HepG2 (cell line): ENCODE measurements around the gene PCP4L1. TPM values are rescaled to one million over a fixed set of nuclear protein-coding genes. Genes with fewer than 3 reads are reported as not detected.

Experiments
- ADNP ChIP-seq: sonication (generic); formaldehyde crosslinking; IDR thresholded peaks from 2 replicates; pipeline ENCODE4 v1.4.0; 2020; ENCODE audit warnings: missing genetic modification reagents
- AGO2 ChIP-seq: fragments of 200-400 bp; formaldehyde crosslinking; optimal IDR thresholded peaks from 2 replicates; pipeline ENCODE3; 2017; ENCODE audit warnings: mild to moderate bottlenecking, low read depth, low read length, moderate library complexity
- EEA1 ChIP-seq: sonication (generic); formaldehyde crosslinking; IDR thresholded peaks from 2 replicates; pipeline ENCODE4 v1.5.1; 2020; ENCODE audit warnings: mild to moderate bottlenecking, missing genetic modification reagents, borderline replicate concordance
- ELF3 ChIP-seq: IDR thresholded peaks from 2 replicates; pipeline ENCODE4 v1.6.1; 2016; ENCODE audit warnings: missing genetic modification reagents, missing compliant biosample characterization
- HOXA3 ChIP-seq: sonication (generic); formaldehyde crosslinking; IDR thresholded peaks from 2 replicates; pipeline ENCODE4 v1.5.0; 2020; ENCODE audit warnings: missing genetic modification reagents
- MTA1 ChIP-seq: sonication (generic); formaldehyde crosslinking; IDR thresholded peaks from 2 replicates; pipeline ENCODE4 v1.4.0; 2020; ENCODE audit warnings: missing genetic modification reagents, mild to moderate bottlenecking, borderline replicate concordance
- POLR2AphosphoS2 ChIP-seq: IDR thresholded peaks from 2 replicates; pipeline ENCODE4 v1.6.1; 2011; ENCODE audit warnings: low read depth, low read length, improper control_type of control experiment
- SRSF1 ChIP-seq: fragments of 200-400 bp; formaldehyde crosslinking; optimal IDR thresholded peaks from 2 replicates; pipeline ENCODE3; 2017; ENCODE audit warnings: mild to moderate bottlenecking, low read depth, low read length, moderate library complexity
- SRY ChIP-seq: sonication (generic); formaldehyde crosslinking; IDR thresholded peaks from 2 replicates; pipeline ENCODE4 v1.8.0; 2022; ENCODE audit warnings: mild to moderate bottlenecking, missing genetic modification reagents
- ZNF138 ChIP-seq: sonication (generic); formaldehyde crosslinking; IDR thresholded peaks from 2 replicates; pipeline ENCODE4 v1.5.0; 2020; ENCODE audit warnings: mild to moderate bottlenecking, low read depth, missing genetic modification reagents
- ZNF350 ChIP-seq: sonication (generic); formaldehyde crosslinking; IDR thresholded peaks from 2 replicates; pipeline ENCODE4 v1.4.0; 2020; ENCODE audit warnings: mild to moderate bottlenecking, low read depth, missing genetic modification reagents, borderline replicate concordance
- ZNF546 ChIP-seq: sonication (generic); formaldehyde crosslinking; conservative IDR thresholded peaks from 2 replicates; pipeline ENCODE4 v1.8.1; 2023; ENCODE audit warnings: mild to moderate bottlenecking, missing genetic modification reagents
- ZNF781 ChIP-seq: sonication (generic); formaldehyde crosslinking; IDR thresholded peaks from 2 replicates; pipeline ENCODE4 v1.5.1; 2020; ENCODE audit warnings: borderline replicate concordance, mild to moderate bottlenecking, missing genetic modification reagents; ENCODE audit errors: not compliant biosample characterization
- polyA plus RNA-seq, 8 experiments: library from polyadenylated mRNA; depleted of rRNA in 3 of 8; stranded (reverse) in 7 of 8; unstranded in 1 of 8; fragments of >200 nt; fragmentation: Illumina TruSeq in 4 of 8; extraction: Trizol in 4 of 8; gene quantifications; 2 replicates each; pipeline versions ENCODE4 v1.2.1 to v1.2.3, GENCODE V29; 2011 to 2016; ENCODE audit warnings: low read depth in 4 of 8, missing spikeins in 1 of 8, mixed read lengths in 1 of 8; ENCODE audit not compliant: insufficient read depth in 1 of 8
- total RNA-seq, 5 experiments: library from RNA; depleted of rRNA; stranded (reverse); fragments of >200 nt; fragmentation: Illumina TruSeq; extraction: Trizol; gene quantifications; 2 replicates each; pipeline ENCODE4 v1.2.3, GENCODE V29; 2016; ENCODE audit warnings: low read depth in 1 of 5
- TF ChIP-seq, protein P1 (sequence below): IDR thresholded peaks from 2 replicates; pipeline ENCODE4 v1.6.1; 2016; ENCODE audit warnings: mild to moderate bottlenecking, missing biosample characterization, missing genetic modification reagents
- TF ChIP-seq, protein P2 (sequence below): sonication (generic); IDR thresholded peaks from 2 replicates; pipeline ENCODE4 v1.6.1; 2016; ENCODE audit warnings: low read depth, borderline replicate concordance
- TF ChIP-seq, protein P3 (sequence below): IDR thresholded peaks from 2 replicates; pipeline ENCODE4 v1.6.1; 2016; ENCODE audit warnings: missing compliant biosample characterization, missing genetic modification reagents, borderline replicate concordance
- TF ChIP-seq, protein P4 (sequence below): sonication (generic); formaldehyde crosslinking; IDR thresholded peaks from 2 replicates; pipeline ENCODE4 v1.5.1; 2020; ENCODE audit warnings: mild to moderate bottlenecking, missing genetic modification reagents, borderline replicate concordance
- TF ChIP-seq, protein P5 (sequence below): sonication (generic); formaldehyde crosslinking; IDR thresholded peaks from 2 replicates; pipeline ENCODE4 v1.4.0; 2020; ENCODE audit warnings: mild to moderate bottlenecking, missing genetic modification reagents

The PCP4L1 gene
- total and polyA plus RNA-seq, 2 of the 13 experiments (the other 11 are each of a cell fraction or from before 2014, with no cell fraction given) = 0.28 TPM; not detected in 1

DNA sequence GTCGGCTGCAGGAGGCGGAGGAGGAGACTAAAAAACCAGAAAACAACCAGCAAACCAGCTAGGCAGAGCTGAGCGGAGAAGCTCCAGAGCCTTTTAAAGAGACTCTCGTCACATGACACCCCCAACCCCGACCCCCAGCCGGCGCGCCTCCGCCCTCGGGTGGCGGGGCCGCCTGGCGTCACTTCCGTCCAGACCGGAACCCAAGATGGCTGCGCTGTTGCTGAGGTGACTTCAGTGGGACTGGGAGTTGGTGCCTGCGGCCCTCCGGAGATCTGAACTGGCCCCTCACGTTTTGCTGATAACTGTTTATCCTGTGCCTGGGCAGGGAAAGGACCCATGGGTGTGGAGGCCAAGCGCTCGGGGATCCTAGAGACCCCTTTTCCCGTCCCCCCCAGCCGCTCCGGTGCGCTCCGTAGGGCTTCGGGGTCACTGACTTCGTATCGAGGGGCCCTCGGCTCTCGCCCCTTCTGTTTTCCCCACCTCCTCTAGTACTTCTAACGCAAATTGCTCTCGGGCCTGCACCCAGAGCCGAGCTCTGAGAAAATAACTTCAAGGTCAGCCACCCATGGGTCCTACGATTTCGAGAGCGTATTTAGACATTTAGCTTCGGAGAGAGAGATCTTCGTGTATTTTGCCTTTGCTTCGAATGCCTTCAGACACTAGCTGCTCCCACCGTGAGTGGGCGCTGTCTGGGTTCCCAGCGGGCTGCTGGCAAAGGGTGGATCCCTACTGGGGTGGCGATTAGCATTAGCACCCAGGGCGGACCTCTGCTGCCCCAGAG lies 55.8 kb downstream of the PCP4L1 start, which contains the start of gene SDHC (continued):
- TF ChIP-seq ZNF350 (CRISPR knock-in tag) (peak; percentile 91; the same call in 1 of the 2 replicates), ZNF138 (CRISPR knock-in tag) (no peak; the same call in 1 of the 2 replicates), POLR2AphosphoS2 (no peak), AGO2 (peak; percentile 72), ELF3 (CRISPR knock-in tag) (no peak), ZNF546 (CRISPR knock-in tag) (no peak), SRY (CRISPR knock-in tag) (no peak), EEA1 (no peak), MTA1 (CRISPR knock-in tag) (no peak), HOXA3 (peak; percentile 90), SRSF1 (peak; percentile 75), ADNP (CRISPR knock-in tag) (no peak), ZNF781 (peak; percentile 79)
- TF ChIP-seq, protein P1, sequence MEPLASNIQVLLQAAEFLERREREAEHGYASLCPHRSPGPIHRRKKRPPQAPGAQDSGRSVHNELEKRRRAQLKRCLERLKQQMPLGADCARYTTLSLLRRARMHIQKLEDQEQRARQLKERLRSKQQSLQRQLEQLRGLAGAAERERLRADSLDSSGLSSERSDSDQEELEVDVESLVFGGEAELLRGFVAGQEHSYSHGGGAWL = peak; percentile 38; the same call in 1 of the 2 replicates
- TF ChIP-seq, protein P2, sequence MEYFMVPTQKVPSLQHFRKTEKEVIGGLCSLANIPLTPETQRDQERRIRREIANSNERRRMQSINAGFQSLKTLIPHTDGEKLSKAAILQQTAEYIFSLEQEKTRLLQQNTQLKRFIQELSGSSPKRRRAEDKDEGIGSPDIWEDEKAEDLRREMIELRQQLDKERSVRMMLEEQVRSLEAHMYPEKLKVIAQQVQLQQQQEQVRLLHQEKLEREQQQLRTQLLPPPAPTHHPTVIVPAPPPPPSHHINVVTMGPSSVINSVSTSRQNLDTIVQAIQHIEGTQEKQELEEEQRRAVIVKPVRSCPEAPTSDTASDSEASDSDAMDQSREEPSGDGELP = no peak
- TF ChIP-seq, protein P3, sequence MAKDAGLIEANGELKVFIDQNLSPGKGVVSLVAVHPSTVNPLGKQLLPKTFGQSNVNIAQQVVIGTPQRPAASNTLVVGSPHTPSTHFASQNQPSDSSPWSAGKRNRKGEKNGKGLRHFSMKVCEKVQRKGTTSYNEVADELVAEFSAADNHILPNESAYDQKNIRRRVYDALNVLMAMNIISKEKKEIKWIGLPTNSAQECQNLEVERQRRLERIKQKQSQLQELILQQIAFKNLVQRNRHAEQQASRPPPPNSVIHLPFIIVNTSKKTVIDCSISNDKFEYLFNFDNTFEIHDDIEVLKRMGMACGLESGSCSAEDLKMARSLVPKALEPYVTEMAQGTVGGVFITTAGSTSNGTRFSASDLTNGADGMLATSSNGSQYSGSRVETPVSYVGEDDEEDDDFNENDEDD (CRISPR knock-in tag) = peak; percentile 53; the same call in 1 of the 2 replicates
- TF ChIP-seq, protein P4, sequence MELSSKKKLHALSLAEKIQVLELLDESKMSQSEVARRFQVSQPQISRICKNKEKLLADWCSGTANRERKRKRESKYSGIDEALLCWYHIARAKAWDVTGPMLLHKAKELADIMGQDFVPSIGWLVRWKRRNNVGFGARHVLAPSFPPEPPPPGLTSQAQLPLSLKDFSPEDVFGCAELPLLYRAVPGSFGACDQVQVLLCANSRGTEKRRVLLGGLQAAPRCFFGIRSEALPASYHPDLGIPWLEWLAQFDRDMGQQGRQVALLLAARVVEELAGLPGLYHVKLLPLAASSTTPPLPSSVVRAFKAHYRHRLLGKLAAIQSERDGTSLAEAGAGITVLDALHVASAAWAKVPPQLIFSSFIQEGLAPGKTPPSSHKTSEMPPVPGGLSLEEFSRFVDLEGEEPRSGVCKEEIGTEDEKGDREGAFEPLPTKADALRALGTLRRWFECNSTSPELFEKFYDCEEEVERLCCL = 0 out of 2 replicates have a peak, but pooled peaks have one; percentile 32
- TF ChIP-seq, protein P5, sequence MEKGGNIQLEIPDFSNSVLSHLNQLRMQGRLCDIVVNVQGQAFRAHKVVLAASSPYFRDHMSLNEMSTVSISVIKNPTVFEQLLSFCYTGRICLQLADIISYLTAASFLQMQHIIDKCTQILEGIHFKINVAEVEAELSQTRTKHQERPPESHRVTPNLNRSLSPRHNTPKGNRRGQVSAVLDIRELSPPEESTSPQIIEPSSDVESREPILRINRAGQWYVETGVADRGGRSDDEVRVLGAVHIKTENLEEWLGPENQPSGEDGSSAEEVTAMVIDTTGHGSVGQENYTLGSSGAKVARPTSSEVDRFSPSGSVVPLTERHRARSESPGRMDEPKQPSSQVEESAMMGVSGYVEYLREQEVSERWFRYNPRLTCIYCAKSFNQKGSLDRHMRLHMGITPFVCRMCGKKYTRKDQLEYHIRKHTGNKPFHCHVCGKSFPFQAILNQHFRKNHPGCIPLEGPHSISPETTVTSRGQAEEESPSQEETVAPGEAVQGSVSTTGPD (CRISPR knock-in tag) = peak; percentile 53; the same call in 1 of the 2 replicates
